Stimulated activated CD4-positive, alpha-beta T cell treated with anti-CD3 and anti-CD28 coated beads, Interleukin-1b, Interleukin-23, amount 100 ng/mL, for 24 hours (primary cell): ENCODE measurements around the gene NACC2.
"Not testable (repeated sequence)": the region's sequence is repeated elsewhere in the genome, so short reads cannot be mapped to it uniquely, and the experiment has no call there.

Experiments used
- DNase-seq, 4 experiments: peaks; one replicate each; pipeline ENCODE4 v3.0.0-alpha.2; 2020; ENCODE audit warnings: low read depth in 4 of 4, low spot score in 1 of 4

NACC2 gene

DNA sequence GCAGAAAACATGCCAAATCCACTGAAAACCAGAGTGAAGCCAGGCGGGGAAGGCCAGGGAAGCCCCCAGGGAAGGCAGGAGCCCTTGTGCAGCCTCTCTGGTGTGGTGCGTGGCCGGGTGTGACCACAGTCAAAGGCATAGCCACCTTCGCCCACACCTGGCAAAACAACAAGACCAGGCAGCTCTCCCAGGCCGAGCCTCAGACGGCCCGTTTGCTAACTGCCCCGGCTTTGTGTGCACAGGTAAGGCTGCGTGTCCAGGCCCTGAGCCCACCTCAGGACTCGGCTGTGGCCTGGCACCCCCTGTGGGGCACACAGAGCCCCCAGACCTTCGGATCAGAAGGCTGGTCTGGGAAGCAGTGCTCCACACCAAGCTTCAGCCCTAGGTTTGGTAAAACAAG, 17.5 kb upstream of the NACC2 start:
- DNase-seq = no peak

DNA sequence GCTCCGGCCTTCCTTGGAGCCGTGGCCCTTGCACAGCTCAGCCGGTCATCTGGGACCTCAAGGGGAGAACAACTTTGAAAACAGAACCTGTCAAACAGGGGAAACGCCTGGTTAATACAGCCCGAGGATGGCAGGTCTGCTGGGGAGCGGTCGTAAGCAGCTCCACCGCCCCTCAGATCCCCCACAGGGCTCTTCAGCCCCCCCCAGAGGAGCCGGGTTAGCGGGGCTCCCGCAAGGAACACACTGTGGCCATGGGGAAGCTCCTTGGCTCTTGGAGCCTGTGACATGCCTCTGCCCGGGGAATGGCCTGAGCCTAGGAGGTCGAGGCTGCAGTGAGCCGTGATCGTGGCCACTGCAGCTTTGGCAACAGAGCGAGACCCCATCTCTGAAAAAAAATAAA, 16.8 kb upstream of the NACC2 start:
- DNase-seq = no peak

DNA sequence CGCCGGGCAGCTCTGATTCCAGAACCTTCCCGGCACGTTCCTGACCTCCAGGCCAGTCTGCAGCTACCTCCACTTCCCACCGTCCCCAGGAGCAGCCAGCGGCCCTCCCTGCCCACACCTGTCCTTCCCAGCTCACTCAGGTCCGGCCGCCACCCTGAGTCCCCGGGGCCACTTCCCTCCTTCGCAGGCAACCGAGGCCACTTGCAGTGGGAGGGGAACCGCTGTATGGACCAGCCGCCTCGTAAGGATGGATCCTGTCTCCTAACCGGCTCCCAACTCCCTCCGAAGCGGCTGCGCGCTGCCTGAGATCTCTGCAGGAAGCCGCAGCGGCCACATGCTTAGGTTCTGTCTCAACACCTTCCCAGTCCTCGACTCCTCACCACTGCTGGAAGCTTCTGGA, 16.1 kb upstream of the NACC2 start:
- no peak for DNase-seq

DNA sequence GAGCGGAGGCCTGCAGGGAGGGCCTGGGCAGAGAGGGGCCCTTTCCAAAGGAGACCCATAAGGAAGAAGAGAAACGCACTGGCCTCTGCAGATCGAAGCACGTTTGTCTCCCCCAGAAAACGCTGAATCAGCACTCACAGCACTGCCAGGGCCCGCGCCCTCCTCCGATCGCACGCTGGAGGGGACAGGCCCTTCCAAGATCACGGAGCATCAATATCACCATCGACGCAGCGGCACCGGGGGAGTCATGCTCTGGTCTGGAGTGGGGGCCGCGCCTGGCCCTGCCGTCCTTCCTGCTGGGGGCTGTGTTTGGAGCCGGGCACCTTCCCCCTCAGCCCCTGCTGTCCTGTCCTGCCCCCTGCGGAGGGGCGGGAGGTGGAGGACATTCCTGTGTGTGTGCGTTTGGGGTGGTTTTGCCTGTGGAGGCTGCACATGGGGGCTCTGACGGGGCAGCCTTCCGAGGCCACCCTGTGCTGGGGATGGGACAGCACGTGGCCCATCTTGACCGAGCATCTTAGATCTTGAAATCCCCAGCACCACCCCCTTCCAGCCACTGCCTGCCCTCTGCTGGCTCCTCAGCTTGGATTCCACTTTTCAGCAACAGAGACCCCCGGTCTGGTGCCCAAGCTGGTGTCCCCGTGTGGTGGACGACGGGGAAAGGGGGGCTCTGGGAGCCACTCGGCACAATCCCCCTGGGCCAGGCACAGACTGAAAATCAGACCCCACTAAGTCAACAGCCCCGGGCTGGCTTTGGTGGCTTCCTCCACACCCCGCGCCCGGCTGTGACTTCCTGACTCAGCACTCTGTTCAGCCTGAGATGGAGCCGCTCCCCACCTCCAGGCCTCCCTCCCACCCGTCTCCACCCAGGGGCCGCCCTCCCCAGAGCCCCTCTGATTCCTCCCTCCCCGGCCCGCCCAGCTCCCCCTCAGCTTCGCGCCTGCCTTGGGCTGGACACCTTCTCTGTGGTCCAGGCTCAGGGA, 15.3 kb upstream of the NACC2 start:
- no peak for DNase-seq

DNA sequence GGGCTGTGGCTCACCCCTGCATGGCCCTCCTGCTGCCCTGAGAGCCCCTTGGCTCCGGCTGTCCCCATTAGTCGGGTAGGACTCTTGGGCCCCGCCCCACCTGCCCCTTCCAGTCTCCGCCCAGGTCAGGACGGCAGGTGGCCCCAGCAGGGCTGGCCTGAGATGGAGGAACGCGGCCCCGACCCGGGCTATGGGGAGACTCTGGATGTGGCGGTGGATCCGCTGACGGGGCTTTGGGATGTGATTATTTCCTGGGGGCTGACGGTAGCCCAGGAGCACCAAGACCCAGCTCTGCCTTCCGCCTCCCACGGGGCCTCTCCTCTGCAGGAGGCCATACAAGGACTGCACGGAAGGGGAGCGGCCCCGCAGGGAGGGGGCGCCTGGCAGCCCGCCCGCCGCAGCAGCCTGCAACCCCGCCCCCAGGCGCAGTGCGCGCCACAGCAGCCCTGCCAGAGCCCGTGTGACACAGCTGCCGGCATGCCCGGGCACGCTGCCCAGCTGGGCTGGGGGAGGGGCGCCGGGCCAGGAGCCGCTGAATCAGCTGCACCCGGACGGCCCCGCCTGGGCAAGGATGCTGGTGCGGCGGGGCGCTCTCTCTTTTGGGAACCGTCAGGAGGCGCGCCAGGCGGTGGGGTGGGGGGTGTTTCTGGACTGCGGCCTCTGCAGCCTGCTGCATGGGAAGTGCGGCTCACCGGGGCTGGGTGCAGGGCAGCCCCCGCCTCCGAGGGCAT, 14.4 kb upstream of the NACC2 start:
- DNase-seq = peak; percentile 62 to 92 (median 80)

DNA sequence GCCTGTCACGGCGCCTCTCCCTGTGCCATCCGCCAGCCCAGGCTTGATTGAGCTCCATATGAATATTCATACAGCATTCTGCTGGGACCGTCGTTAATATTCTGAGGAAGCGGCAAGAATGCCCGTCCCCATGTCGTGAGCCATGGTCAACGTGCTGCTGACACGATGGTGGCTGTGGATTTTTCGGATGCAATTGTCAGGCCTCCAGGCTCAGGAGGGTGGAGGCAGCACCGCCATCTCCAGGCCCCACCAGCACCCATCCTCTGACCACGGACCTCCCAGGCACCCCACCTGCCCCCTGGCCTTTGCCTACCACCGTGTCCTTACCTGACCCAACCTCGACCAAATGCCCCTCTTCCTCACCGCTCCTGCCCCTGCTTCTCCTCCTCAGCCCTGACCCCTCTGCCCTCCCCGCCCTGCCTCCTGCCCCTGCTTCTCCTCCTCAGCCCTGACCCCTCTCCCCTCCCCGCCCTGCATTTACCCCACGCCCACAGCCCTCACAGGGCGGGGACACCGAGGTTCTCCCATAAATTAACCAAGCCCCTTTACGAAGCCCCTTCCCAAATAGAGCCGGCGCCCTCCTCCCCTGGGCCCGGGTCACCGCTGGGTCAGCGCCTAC, 13.7 kb upstream of the NACC2 start:
- no peak for DNase-seq

DNA sequence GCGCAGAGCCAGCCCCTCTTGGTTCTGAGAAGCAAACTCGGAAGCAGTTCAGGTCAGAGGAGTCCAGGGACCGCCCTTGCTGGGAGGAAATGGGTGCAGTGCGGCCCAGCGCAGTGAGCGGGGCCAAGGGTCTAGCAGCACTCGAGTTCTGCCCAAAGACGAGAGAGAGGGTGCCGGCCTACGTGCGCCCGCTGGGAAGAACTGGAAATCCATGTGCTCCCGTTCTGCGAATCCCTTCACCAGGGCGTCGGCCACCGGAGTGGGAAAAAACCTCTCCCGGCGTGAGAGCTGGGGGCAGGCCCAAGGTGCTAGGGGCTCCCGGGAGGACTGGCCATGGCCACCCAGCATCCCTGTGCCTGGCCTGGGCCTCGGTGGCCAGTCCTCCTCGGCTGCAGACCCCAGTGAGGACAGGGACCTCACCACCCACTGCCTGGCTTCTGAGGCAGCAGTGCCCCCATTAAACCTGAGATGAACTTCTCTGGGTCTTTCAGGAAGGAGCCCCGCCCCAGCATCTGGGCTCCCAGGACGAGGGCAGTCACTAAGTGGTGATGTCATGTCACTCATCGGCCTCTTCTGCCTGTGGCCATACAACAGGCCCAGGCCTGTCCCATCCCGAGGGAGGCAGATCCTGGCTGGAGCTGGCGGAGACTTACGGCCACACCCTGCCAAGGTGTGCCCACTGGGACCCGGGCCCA, 13.0 kb upstream of the NACC2 start:
- no peak for DNase-seq

DNA sequence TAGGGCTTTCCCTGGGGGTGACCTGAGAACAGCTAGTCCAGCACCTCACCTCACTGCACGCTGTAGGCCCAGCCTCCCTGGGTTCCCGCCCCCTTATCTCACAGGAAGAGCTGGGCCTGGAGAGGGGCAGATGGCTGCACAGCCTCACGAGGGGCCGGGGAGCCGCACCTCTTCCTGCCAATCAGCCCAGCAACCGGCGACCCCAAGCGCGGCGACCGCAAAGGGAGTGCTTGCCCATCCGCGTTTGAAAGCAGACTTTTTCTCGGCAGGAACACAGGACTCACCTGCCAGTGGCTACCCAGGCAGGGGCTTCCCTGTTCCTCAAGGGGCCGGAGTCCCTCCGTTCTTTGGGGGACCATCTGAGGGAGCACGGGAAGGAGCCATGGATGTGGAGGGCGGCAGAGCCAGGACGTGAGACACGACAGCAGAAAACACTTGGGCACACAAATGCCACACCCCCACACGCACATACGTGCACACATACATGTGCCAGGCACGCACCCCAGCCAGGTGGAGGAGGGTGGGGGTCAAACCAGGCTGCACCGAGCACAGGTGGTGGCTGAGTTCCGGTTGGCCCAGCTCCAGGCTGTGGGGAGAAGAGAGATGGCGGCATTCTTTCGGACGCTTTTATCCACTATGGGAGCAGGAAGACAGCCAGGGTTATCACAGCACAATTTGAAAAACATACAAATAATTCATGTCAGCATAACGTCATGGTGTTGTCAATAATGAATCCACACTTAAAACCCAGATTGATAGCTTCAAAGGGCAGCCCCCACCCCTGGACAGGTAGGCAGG, 12.3 kb upstream of the NACC2 start:
- DNase-seq = no peak

DNA sequence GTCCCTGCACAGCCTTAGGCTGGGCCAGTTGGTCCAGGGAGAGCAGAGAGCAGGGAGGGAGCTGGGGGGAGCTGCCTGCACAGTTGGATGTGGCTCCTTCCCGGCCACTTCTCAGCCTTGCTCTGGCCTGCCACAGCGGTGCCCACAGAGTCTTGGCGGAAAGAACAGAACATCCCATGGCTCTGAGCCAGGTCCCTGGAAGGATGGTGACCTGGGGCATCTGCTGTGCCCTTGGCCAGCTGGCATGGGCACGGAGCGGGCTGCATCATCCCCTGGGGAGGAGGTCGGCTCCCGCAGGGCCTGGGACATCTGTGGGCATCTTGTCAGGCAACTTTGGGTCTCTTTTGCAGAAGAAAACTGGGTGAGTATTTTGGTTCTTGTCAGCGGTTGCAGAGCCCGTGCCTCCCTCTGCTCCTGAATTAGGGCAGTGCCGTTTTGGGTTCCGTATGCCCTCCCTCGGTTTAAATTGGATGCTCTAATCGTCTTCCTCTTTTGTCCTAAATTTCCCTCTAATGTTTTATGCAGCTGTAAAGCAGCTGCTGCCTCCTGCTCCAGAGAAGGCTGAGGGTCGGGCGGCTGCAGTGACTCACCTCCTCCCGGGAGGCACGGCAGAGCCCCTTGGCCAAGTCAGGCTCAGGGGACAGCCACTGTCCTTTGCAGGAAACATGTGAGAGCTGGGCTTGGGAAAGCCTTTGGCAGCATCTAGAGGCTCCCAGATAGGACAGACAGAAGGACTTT, 10.5 kb upstream of the NACC2 start:
- DNase-seq = no peak

DNA sequence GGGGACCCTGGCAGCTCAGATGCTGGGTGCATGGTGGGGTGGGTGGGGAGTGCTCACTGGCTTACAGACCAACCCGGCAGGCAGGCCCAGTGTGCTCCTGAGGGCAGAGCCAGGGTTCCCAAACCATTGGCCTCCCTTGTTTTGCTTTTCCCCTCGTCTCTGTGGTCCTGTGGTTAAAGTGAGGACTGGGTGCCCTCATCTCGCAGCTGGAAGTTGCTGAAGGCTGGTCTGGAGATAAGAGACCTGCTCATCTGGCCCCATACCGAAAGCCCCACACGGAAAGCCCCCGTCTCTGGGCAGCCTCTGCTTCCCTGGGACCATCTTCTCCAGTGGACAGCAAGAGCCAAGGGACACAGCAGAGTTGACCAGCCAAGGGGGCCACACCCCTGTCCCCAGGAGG, 9.8 kb upstream of the NACC2 start:
- DNase-seq = no peak

DNA sequence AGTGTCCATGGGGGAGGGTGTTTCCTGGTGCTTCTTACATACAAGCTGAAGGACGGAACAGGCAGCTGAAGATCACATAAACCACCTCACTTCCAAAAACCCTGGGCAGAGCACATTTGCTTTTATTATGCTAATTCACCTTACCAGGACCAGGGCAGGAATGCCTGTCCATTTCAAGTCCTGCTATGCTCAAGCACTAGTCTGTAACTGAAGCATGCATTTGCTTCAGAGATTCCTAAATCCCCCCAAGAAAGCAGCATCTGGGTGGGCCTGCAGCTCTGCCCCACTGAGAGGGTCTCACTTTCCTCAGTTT, 9.4 kb upstream of the NACC2 start:
- DNase-seq = no peak

DNA sequence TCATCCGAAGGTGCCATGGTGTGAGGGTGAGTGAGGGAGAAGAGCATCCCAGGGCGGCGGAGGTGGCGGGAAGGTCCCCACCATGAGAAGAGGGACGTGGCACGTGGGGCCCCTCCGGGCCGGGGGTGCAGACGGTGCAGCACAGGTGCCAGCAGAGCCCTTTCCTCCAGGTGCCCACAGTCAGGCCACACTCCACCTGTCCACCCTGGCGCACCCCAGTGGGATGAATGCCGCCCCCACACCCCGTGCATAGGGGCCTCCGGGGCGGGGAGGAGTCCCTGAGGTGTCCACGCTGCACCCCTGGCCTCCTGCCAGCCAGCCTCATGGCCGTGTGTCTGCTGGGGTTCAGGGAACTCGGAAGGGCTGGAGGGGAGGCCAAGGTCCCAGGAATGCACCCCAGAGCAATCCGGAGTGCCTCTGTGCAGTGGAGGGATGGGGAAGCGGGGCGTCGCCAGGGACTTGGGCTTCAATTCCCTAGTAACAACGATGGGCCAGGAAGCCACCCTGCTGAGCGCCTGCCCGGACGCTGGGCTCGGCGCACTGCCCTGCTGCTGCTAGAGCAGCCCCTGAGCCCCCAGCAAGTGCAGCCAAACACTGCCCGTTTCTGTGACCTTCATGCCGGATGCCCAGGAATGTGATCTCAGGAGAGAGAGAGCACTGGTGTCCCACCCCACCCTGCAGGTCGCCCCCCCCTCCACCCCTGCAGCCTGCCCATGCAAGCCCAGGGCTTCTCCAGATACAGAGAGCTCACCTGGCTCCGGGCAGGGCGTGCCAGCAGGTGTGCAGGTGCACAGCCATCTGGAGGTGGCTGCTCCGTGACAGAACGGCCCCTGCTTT, 8.8 kb upstream of the NACC2 start:
- no peak for DNase-seq

DNA sequence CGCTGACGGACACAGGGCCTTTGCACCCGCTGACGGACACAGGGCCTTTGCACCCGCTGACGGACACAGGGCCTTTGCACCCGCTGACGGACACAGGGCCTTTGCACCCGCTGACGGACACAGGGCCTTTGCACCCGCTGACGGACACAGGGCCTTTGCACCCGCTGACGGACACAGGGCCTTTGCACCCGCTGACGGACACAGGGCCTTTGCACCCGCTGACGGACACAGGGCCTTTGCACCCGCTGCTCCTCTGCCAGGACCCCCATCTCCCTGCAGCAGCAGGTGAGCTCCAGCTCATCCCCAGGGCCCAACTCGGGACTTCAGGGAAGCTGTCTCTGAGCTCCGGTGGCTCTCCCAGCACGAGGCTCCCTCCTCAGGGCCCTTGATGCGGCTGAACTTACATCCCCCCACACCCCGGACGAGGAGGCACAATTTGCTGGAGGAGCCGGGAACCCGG, 6.6 kb upstream of the NACC2 start:
- not testable (repeated sequence) for DNase-seq

DNA sequence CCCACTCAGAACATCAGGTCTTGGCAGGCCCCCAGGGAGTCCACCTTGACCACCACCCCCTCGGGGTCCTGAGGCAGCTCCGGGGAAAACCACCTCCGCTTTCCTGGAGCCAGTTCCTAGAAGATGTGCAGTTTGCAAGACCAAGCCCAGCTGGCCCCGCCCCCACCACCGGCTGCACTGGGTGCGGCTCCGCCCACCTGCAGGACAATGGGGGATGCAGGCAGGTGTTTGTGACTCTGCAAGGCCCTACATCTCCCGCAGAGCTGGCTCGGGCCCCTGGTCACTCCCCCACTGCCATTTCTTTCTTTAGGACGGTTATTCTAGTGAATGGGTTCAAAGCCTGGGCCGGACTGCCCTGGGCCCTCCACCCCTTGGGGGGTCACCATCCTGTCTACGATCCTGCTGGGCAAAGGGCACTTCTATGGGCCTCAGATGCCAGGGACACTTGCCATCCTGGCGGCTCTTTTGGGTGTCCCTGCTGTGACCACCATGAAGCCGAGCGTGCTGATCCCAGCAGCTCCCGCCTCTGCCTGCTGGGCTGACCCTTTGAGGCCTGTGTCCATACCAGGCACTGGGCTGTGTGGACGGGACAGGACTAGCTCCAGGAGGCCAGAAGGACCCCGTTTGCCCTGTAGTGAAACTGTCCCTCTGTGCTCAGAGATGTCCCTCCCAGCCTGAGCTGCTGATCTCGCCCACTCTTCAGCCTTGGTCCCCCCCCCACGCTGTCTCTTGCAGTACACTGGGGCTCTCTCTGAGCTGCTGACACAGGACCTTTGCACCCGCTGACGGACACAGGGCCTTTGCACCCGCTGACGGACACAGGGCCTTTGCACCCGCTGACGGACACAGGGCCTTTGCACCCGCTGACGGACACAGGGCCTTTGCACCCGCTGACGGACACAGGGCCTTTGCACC, 5.9 kb upstream of the NACC2 start:
- DNase-seq = no peak

DNA sequence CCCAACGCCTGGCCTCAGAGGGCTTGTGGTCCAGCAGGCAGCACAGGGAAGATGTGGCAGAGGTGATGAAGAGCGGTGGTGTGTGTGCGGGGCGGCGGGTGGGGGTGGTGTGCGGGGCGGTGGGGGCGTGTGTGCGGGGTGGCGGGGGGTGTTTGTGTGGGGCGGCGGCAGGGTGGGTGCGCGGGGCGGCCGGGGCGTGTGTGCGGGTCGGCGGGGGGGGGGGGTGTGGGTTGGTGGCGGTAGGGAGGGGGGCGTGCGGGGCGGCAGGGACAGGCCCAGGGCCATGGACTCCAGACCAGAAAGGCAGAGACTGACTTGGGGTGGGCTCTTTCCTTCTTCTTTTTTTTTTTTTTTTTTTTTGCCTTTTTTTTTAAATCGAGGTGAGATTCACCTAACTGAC, 4.5 kb upstream of the NACC2 start:
- DNase-seq = no peak

DNA sequence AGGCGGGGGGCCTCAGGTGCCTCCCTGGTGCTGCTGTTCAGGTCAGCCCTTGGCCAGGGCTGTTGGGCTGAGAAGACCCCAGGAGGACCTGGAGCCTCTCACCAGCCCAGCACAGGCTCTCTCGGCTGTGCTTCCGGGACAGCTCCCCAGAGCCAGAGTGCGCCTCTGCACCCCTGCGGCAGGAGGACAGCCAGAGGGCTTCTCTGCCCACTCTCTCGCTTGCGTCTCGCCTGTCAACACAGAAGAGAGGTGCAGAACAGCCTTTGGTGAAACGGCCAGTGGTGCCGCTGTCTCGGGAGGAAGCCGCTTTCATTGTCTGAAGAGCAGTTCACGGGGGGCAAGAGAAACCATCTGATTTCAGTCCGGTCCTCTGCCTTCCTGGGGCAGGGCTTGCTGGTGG, 3.8 kb upstream of the NACC2 start:
- no peak for DNase-seq

DNA sequence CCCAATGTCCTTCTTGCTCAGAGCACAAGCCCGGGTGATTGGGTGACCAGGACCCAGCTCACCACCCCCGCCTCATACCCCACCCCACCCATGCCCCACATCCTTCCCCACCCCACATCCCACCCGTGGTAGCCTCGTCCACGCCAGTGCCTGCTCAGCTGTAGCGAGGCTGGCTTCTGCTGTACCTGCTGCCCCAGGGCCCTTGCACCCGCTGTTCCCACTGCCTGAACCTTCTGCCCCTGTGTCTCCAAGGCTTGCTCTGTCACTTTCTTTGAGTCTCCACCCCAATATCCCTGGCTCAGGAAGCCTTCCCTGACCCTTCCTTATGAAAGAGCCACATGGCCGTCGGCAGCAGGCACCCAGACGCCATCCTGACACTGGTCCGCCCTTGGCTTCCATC, 3.1 kb upstream of the NACC2 start:
- no peak for DNase-seq

DNA sequence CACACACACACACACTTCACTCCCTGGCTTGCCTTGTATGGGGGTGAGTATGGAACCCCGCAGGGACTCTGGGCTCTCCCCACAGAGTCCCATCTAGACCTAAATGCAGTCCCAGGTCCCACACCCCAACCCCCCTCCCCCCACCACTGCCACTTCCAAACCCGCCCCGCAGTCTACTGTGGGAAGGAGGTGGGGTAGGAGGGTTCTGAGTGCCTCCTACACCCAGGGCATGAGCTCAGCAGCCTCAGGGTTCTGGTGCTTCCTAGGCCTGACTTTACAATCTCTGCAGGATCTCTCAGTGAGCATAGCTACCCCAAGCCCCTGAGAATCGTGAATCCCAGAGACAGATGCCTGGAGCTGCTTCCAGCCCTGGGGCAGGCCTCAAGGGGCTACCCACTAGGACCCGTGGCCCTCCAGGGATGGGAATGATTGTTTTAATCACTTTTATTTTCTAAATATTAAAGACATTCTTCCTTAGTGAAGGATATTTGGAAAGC, 1.5 kb upstream of the NACC2 start:
- DNase-seq = no peak
